ENCODE results near the gene C10orf67.
"Not testable (repeated sequence)": the region's sequence is repeated elsewhere in the genome, so short reads cannot be mapped to it uniquely, and the experiment has no call there.

Gene C10orf67

GRCh38 chr10:23258516-23258915 lies 86.1 kb downstream of the C10orf67 start (continued):
- TF ChIP-seq BACH2 (CRISPR knock-in tag; IDR thresholded peaks at IDR 0.05; ENCODE audit: borderline replicate concordance) (no peak), PPARA (CRISPR knock-in tag; IDR thresholded peaks at IDR 0.05; ENCODE audit: borderline replicate concordance) (no peak)

GRCh38 chr10:23253780-23254179 lies 90.8 kb downstream of the C10orf67 start:
- ATAC-seq = no peak
- TF ChIP-seq ARNTL (CRISPR knock-in tag; IDR thresholded peaks at IDR 0.05; ENCODE audit: borderline replicate concordance, low read depth) (no peak), BACH2 (CRISPR knock-in tag; IDR thresholded peaks at IDR 0.05; ENCODE audit: borderline replicate concordance) (no peak), ZNF565 (CRISPR knock-in tag; conservative IDR thresholded peaks at IDR 0.05; ENCODE audit: low read depth) (no peak), TCF4 (CRISPR knock-in tag; IDR thresholded peaks at IDR 0.05; ENCODE audit: borderline replicate concordance) (no peak), ZNF70 (CRISPR knock-in tag; IDR thresholded peaks at IDR 0.05) (no peak), ISL1 (CRISPR knock-in tag; IDR thresholded peaks at IDR 0.05) (no peak), ZC3H10 (CRISPR knock-in tag; IDR thresholded peaks at IDR 0.05) (no peak), ZNF8 (CRISPR knock-in tag; IDR thresholded peaks at IDR 0.05) (no peak), PPARA (CRISPR knock-in tag; IDR thresholded peaks at IDR 0.05; ENCODE audit: borderline replicate concordance) (no peak), TOX (CRISPR knock-in tag; IDR thresholded peaks at IDR 0.05; ENCODE audit: borderline replicate concordance) (no peak), ESRRG (CRISPR knock-in tag; IDR thresholded peaks at IDR 0.05) (no peak), CSDC2 (CRISPR knock-in tag; IDR thresholded peaks at IDR 0.05) (no peak), CREB5 (CRISPR knock-in tag; IDR thresholded peaks at IDR 0.05; ENCODE audit: low read depth) (no peak), ZFP3 (CRISPR knock-in tag; IDR thresholded peaks at IDR 0.05) (no peak)

DNA sequence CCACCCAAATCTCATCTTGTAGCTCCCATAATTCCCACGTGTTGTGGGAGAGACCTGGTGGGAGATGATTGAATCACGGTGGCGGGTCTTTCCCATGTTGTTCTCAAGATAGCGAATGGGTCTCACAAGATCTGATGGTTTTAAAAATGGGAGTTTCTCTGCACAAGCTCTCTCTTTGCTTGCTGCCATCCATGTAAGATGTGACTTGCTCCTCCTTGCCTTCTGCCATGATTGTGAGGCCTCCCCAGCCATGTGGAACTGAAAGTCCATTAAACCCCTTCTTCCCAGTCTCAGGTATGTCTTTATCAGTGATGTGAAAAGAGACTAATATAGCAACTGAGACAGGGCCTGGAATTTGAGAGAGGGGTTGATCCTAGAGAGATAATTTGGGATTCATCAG lies 91.7 kb downstream of the C10orf67 start:
- not testable (repeated sequence) for ATAC-seq

- ATAC-seq = not testable (repeated sequence)
Observed at GRCh38 chr10:23241779-23242178, 102.8 kb downstream of the C10orf67 start.

DNA sequence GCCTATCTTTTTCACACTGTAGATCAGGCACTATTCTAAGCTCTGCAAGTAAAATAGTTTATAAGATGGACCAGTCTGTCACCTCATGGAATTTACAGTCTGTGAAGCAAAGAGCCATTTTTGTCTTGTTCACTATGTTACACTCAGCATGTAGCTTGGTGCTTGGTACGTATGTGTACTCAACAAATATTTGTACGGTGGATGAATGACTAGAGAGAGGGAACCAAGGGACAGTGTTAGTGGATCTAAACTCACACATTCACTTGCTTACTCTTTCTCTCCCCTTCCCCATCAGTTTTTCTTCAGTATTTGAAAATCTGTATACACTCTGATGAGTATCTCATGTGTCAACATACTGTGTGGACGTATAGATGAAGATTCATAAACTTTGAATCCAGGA lies 106.6 kb downstream of the C10orf67 start:
- ATAC-seq = no peak

More for the DNA sequence above, 106.6 kb downstream of the C10orf67 start:
- TF ChIP-seq, protein P1, sequence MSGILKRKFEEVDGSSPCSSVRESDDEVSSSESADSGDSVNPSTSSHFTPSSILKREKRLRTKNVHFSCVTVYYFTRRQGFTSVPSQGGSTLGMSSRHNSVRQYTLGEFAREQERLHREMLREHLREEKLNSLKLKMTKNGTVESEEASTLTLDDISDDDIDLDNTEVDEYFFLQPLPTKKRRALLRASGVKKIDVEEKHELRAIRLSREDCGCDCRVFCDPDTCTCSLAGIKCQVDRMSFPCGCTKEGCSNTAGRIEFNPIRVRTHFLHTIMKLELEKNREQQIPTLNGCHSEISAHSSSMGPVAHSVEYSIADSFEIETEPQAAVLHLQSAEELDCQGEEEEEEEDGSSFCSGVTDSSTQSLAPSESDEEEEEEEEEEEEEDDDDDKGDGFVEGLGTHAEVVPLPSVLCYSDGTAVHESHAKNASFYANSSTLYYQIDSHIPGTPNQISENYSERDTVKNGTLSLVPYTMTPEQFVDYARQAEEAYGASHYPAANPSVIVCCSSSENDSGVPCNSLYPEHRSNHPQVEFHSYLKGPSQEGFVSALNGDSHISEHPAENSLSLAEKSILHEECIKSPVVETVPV (CRISPR knock-in tag; IDR thresholded peaks at IDR 0.05) = no peak
- no peak for TF ChIP-seq RARB (CRISPR knock-in tag; IDR thresholded peaks at IDR 0.05)
- TF ChIP-seq ESRRG (CRISPR knock-in tag; IDR thresholded peaks at IDR 0.05) = no peak
- no peak for TF ChIP-seq ZNF8 (CRISPR knock-in tag; IDR thresholded peaks at IDR 0.05)
- TF ChIP-seq, protein P2, sequence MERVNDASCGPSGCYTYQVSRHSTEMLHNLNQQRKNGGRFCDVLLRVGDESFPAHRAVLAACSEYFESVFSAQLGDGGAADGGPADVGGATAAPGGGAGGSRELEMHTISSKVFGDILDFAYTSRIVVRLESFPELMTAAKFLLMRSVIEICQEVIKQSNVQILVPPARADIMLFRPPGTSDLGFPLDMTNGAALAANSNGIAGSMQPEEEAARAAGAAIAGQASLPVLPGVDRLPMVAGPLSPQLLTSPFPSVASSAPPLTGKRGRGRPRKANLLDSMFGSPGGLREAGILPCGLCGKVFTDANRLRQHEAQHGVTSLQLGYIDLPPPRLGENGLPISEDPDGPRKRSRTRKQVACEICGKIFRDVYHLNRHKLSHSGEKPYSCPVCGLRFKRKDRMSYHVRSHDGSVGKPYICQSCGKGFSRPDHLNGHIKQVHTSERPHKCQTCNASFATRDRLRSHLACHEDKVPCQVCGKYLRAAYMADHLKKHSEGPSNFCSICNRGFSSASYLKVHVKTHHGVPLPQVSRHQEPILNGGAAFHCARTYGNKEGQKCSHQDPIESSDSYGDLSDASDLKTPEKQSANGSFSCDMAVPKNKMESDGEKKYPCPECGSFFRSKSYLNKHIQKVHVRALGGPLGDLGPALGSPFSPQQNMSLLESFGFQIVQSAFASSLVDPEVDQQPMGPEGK (CRISPR knock-in tag; IDR thresholded peaks at IDR 0.05; ENCODE audit: borderline replicate concordance) = no peak
- TF ChIP-seq, protein P3, sequence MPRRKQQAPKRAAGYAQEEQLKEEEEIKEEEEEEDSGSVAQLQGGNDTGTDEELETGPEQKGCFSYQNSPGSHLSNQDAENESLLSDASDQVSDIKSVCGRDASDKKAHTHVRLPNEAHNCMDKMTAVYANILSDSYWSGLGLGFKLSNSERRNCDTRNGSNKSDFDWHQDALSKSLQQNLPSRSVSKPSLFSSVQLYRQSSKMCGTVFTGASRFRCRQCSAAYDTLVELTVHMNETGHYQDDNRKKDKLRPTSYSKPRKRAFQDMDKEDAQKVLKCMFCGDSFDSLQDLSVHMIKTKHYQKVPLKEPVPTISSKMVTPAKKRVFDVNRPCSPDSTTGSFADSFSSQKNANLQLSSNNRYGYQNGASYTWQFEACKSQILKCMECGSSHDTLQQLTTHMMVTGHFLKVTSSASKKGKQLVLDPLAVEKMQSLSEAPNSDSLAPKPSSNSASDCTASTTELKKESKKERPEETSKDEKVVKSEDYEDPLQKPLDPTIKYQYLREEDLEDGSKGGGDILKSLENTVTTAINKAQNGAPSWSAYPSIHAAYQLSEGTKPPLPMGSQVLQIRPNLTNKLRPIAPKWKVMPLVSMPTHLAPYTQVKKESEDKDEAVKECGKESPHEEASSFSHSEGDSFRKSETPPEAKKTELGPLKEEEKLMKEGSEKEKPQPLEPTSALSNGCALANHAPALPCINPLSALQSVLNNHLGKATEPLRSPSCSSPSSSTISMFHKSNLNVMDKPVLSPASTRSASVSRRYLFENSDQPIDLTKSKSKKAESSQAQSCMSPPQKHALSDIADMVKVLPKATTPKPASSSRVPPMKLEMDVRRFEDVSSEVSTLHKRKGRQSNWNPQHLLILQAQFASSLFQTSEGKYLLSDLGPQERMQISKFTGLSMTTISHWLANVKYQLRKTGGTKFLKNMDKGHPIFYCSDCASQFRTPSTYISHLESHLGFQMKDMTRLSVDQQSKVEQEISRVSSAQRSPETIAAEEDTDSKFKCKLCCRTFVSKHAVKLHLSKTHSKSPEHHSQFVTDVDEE (CRISPR knock-in tag; IDR thresholded peaks at IDR 0.05) = no peak
- TF ChIP-seq ZFP30 (CRISPR knock-in tag; IDR thresholded peaks at IDR 0.05) = no peak
- no peak for TF ChIP-seq TCF4 (CRISPR knock-in tag; IDR thresholded peaks at IDR 0.05; ENCODE audit: borderline replicate concordance)
- TF ChIP-seq GLIS3 (CRISPR knock-in tag; IDR thresholded peaks at IDR 0.05) = no peak
- TF ChIP-seq ZFP3 (CRISPR knock-in tag; IDR thresholded peaks at IDR 0.05) = no peak
- no peak for TF ChIP-seq TOX (CRISPR knock-in tag; IDR thresholded peaks at IDR 0.05; ENCODE audit: borderline replicate concordance)
- TF ChIP-seq SNAI2 (CRISPR knock-in tag; IDR thresholded peaks at IDR 0.05) = no peak
- TF ChIP-seq ZNF70 (CRISPR knock-in tag; IDR thresholded peaks at IDR 0.05) = no peak
- TF ChIP-seq ZC3H10 (CRISPR knock-in tag; IDR thresholded peaks at IDR 0.05) = no peak
- TF ChIP-seq ISL1 (CRISPR knock-in tag; IDR thresholded peaks at IDR 0.05) = no peak
